A549 (cell line): ENCODE measurements around the gene TSTD2. TPM values are rescaled to one million over a fixed set of nuclear protein-coding genes. Genes with fewer than 3 reads are reported as not detected.
"Not testable (repeated sequence)": the region's sequence is repeated elsewhere in the genome, so short reads cannot be mapped to it uniquely, and the experiment has no call there.

Experiments used
- ATAC-seq, 2 experiments: fragments of 200-7000 bp in 1 of 2; fragments of >200 bp in 1 of 2; cut with Nextera tagmentation in 1 of 2; cut with Tn5 transposase in 1 of 2; 3 replicates each; pipeline versions ENCODE4 v1.8.0 to v1.9.1; 2018 to 2020; ENCODE audit warnings: mild to moderate bottlenecking in 1 of 2, moderate library complexity in 1 of 2
- CTCF ChIA-PET: fragments of 300-600 bp; sonication (Branson Sonifier 250); formaldehyde crosslinking; extraction: SDS; loops from one replicate; lab custom pipeline; 2021; ENCODE audit warnings: antibody characterized with exemption, inconsistent platforms; lab: Yijun Ruan, JAX
- POLR2A ChIA-PET: fragments of 350-600 bp; formaldehyde crosslinking; extraction: SDS; loops from one replicate; lab custom pipeline; 2021; ENCODE audit warnings: antibody characterized with exemption, inconsistent platforms; lab: Yijun Ruan, JAX
- DNase-seq, 2 experiments: peaks; one replicate each; pipeline versions ENCODE4 v3.0.0 to v3.0.0-alpha.2; 2011 to 2016; ENCODE audit warnings: low read depth in 1 of 2, low spot score in 1 of 2
- FAIRE-seq: peaks from 2 replicates; lab custom pipeline; 2011; peaks lifted over from hg19 to GRCh38; lab: Jason Lieb, UNC
- H3K27ac ChIP-seq, 2 experiments: fragments of >200 bp; sonication (Bioruptor Twin); formaldehyde crosslinking; 3 replicates each; pipeline ENCODE4 v1.5.1; 2016 to 2017
- H3K4me1 ChIP-seq: fragments of >200 bp; sonication (Bioruptor Twin); formaldehyde crosslinking; 3 replicates; pipeline ENCODE4 v1.6.1; 2016
- H3K4me2 ChIP-seq: fragments of >200 bp; sonication (Bioruptor Twin); formaldehyde crosslinking; 3 replicates; pipeline ENCODE4 v1.6.1; 2016
- H3K4me3 ChIP-seq: fragments of >200 bp; sonication (Bioruptor Twin); formaldehyde crosslinking; 3 replicates; pipeline ENCODE4 v1.5.1; 2016
- H3K9me3 ChIP-seq: fragments of >200 bp; sonication (Bioruptor Twin); formaldehyde crosslinking; 3 replicates; pipeline ENCODE4 v1.6.1; 2016
- ATOH8 ChIP-seq: fragments of 250-450 bp; sonication (Bioruptor Pico); IDR thresholded peaks from 2 replicates; pipeline ENCODE4 v1.5.0; 2020; ENCODE audit warnings: low read depth, mild to moderate bottlenecking, moderate library complexity
- BCL3 ChIP-seq: fragments of >200 bp; sonication (Bioruptor Twin); formaldehyde crosslinking; IDR thresholded peaks from 3 replicates; pipeline ENCODE4 v1.6.1; 2016
- CHD2 ChIP-seq: fragments of 150-350 bp; IDR thresholded peaks from 2 replicates; pipeline ENCODE4 v1.6.1; 2014; ENCODE audit warnings: low read length; ENCODE audit not compliant: partially characterized antibody
- CTCF ChIP-seq: fragments of >200 bp; sonication (Bioruptor Twin); formaldehyde crosslinking; IDR thresholded peaks from 3 replicates; pipeline ENCODE4 v1.5.1; 2016
- E2F6 ChIP-seq: IDR thresholded peaks from 2 replicates; pipeline ENCODE4 v1.6.1; 2012; ENCODE audit warnings: low read depth, borderline replicate concordance
- GATA3 ChIP-seq: IDR thresholded peaks from 2 replicates; pipeline ENCODE4 v1.6.1; 2012; ENCODE audit warnings: borderline replicate concordance
- HES2 ChIP-seq: fragments of >200 bp; sonication (Bioruptor Twin); formaldehyde crosslinking; IDR thresholded peaks from 2 replicates; pipeline ENCODE4 v1.6.1; 2016
- HEYL ChIP-seq: fragments of 250-450 bp; sonication (Bioruptor Pico); IDR thresholded peaks from 2 replicates; pipeline ENCODE4 v1.8.0; 2021; ENCODE audit warnings: mild to moderate bottlenecking, moderate library complexity
- HOXB5 ChIP-seq: fragments of 250-450 bp; sonication (Bioruptor Pico); IDR thresholded peaks from 2 replicates; pipeline ENCODE4 v1.5.0; 2020; ENCODE audit warnings: mild to moderate bottlenecking, moderate library complexity
- JUN ChIP-seq, 2 experiments: fragments of >200 bp; sonication (Bioruptor Twin); formaldehyde crosslinking; IDR thresholded peaks; 2 replicates in 1 of 2; 3 replicates in 1 of 2; pipeline ENCODE4 v1.6.1; 2016 to 2017
- KDM1A ChIP-seq: fragments of 200-600 bp; sonication (generic); IDR thresholded peaks from 2 replicates; pipeline ENCODE4 v1.6.1; 2016; ENCODE audit warnings: low read depth, mild to moderate bottlenecking
- MAFK ChIP-seq: fragments of 450-650 bp; IDR thresholded peaks from 2 replicates; pipeline ENCODE4 v1.6.1; 2014; ENCODE audit not compliant: partially characterized antibody
- MAZ ChIP-seq: fragments of 150-350 bp; IDR thresholded peaks from 2 replicates; pipeline ENCODE4 v1.6.1; 2014; ENCODE audit warnings: antibody characterized with exemption, low read depth, low read length, borderline replicate concordance
- NFE2L2 ChIP-seq: fragments of 150-350 bp; conservative IDR thresholded peaks from 2 replicates; pipeline ENCODE4 v1.6.1; 2014; ENCODE audit warnings: low read length
- NR3C1 ChIP-seq: fragments of >200 bp; sonication (Bioruptor Twin); formaldehyde crosslinking; IDR thresholded peaks from 3 replicates; pipeline ENCODE4 v1.6.1; 2017
- PBX3 ChIP-seq: IDR thresholded peaks from 2 replicates; pipeline ENCODE4 v1.6.1; 2012
- RFX5 ChIP-seq: fragments of 450-650 bp; IDR thresholded peaks from 2 replicates; pipeline ENCODE4 v1.7.1; 2014; ENCODE audit warnings: antibody characterized with exemption, mild to moderate bottlenecking, moderate library complexity
- SMC3 ChIP-seq: fragments of >200 bp; sonication (Bioruptor Twin); formaldehyde crosslinking; IDR thresholded peaks from 3 replicates; pipeline ENCODE4 v1.6.1; 2018; ENCODE audit warnings: inconsistent platforms
- TFCP2L1 ChIP-seq: fragments of 250-450 bp; sonication (Bioruptor Pico); IDR thresholded peaks from 2 replicates; pipeline ENCODE4 v1.5.0; 2021; ENCODE audit warnings: mild to moderate bottlenecking
- TP53 ChIP-seq: fragments of 250-450 bp; sonication (Bioruptor Pico); IDR thresholded peaks from 2 replicates; pipeline ENCODE4 v1.5.0; 2021; ENCODE audit warnings: mild to moderate bottlenecking, moderate library complexity
- USF2 ChIP-seq: fragments of 450-650 bp; IDR thresholded peaks from 2 replicates; pipeline ENCODE4 v1.6.1; 2014; ENCODE audit warnings: antibody characterized with exemption
- WGBS: methylation state at CpG from one replicate; pipeline ENCODE4 v1.1.6; 2017; ENCODE audit errors: missing lambda C conversion rate; 5-methylcytosine and 5-hydroxymethylcytosine counted together
- polyA plus RNA-seq, 4 experiments: library from polyadenylated mRNA; depleted of rRNA in 3 of 4; stranded (reverse); fragments of >200 nt; fragmentation: RNase III in 1 of 4; extraction: RNeasy Plus Mini Kit Qiagen cat#74134 plus additional on column Dnase treatment in 1 of 4; gene quantifications; 2 replicates in 3 of 4; 3 replicates in 1 of 4; pipeline ENCODE4 v1.2.3, GENCODE V29; 2011 to 2017

Gene TSTD2
- polyA plus RNA-seq, 2 of the 4 experiments (the other 2 are of a cell fraction) = 11.4 to 37.4 TPM

GRCh38 chr9:97592126-97592525, 41.0 kb downstream of the TSTD2 start:
- TF ChIP-seq MAZ (no peak), TFCP2L1 (CRISPR knock-in tag) (no peak), PBX3 (no peak), KDM1A (no peak), CHD2 (no peak), USF2 (no peak), NFE2L2 (no peak), ATOH8 (no peak), SMC3 (no peak), HES2 (no peak), JUN (IDR thresholded peaks at IDR 0.05) (no peak), GATA3 (no peak)
- H3K4me1 ChIP-seq = no peaks in the 10 kb centered on the region
- WGBS = 72% methylated on average over 1 of the region's 1 CpG

GRCh38 chr9:97591535-97591934, 41.6 kb downstream of the TSTD2 start:
- DNase-seq (no peak), FAIRE-seq (no peak), ATAC-seq (no peak)
- ChIA-PET POLR2A (no interaction called here), CTCF (interaction anchor here (0.8 to 9.6 kb wide), 3 partner anchors 13 to 181 kb away, joined by 3 to 179 read pairs (median 3); no protein-coding TSS in a partner anchor)
- H3K4me2 ChIP-seq = no peak overlapping the region
- H3K27ac ChIP-seq = no peak overlapping the region
- WGBS = 78% methylated on average over 6 of the region's 6 CpGs
- no peaks in the 10 kb centered on the region for H3K9me3 ChIP-seq
- no peaks in the 10 kb centered on the region for H3K4me1 ChIP-seq
- no peak overlapping the region for H3K4me3 ChIP-seq
- no peak for TF ChIP-seq RFX5
- TF ChIP-seq USF2 = no peak
- TF ChIP-seq HEYL (CRISPR knock-in tag) = no peak
- no peak for TF ChIP-seq TP53 (CRISPR knock-in tag)
- no peak for TF ChIP-seq MAFK
- no peak for TF ChIP-seq E2F6
- no peak for TF ChIP-seq HOXB5 (CRISPR knock-in tag)
- TF ChIP-seq NR3C1 = no peak
- no peak for TF ChIP-seq CTCF
- TF ChIP-seq BCL3 = no peak

More at GRCh38 chr9:97592126-97592525, 41.0 kb downstream of the TSTD2 start:
- Histone ChIP-seq H3K27ac (no peak overlapping the region), H3K4me2 (no peak overlapping the region), H3K4me3 (no peak overlapping the region), H3K9me3 (no peaks in the 10 kb centered on the region)
- no peak for ATAC-seq
- CTCF ChIA-PET = interaction anchor here (1.0 to 13.8 kb wide), 6 partner anchors 13 to 205 kb away, joined by 3 to 340 read pairs (median 3); no protein-coding TSS in a partner anchor
- FAIRE-seq = no peak
- DNase-seq = no peak
- POLR2A ChIA-PET = no interaction called here

GRCh38 chr9:97586909-97587308, 46.3 kb downstream of the TSTD2 start:
- H3K4me2 ChIP-seq, H3K27ac ChIP-seq, FAIRE-seq, ATAC-seq, H3K4me3 ChIP-seq, DNase-seq, H3K4me1 ChIP-seq, H3K9me3 ChIP-seq, POLR2A ChIA-PET: not testable (repeated sequence)
- CTCF ChIA-PET = interaction anchor here (0.8 to 2.1 kb wide), 2 partner anchors 11 to 118 kb away, joined by 7 to 8 read pairs; no protein-coding TSS in a partner anchor
- WGBS = 57% methylated on average over 7 of the region's 7 CpGs

GRCh38 chr9:97584778-97585177, 48.4 kb downstream of the TSTD2 start:
- ATAC-seq, FAIRE-seq: not testable (repeated sequence)

More at GRCh38 chr9:97584778-97585177, 48.4 kb downstream of the TSTD2 start:
- POLR2A ChIA-PET, H3K4me3 ChIP-seq, H3K4me2 ChIP-seq, CTCF ChIA-PET, H3K4me1 ChIP-seq, H3K9me3 ChIP-seq, DNase-seq, H3K27ac ChIP-seq: not testable (repeated sequence)
- no CpG with 5 or more reads among the region's 2 CpGs for WGBS
